IMR-90 (cell line): ENCODE results near the gene SLC31A1.
"Not testable (repeated sequence)": the region's sequence is repeated elsewhere in the genome, so short reads cannot be mapped to it uniquely, and the experiment has no call there.

Experiments
- BHLHE40 ChIP-seq: fragments of 150-350 bp; IDR thresholded peaks from 2 replicates; pipeline ENCODE4 v1.6.1; 2016; ENCODE audit warnings: mild to moderate bottlenecking, low read depth, low read length
- CHD1 ChIP-seq: IDR thresholded peaks from 2 replicates; pipeline ENCODE4 v1.6.1; 2012; ENCODE audit warnings: low read depth, low read length, improper control_type of control experiment
- ELK1 ChIP-seq: fragments of 150-350 bp; IDR thresholded peaks from 2 replicates; pipeline ENCODE4 v1.6.1; 2016; ENCODE audit warnings: low read depth, mild to moderate bottlenecking, low read length, moderate library complexity, borderline replicate concordance
- FOS ChIP-seq: fragments of 150-350 bp; IDR thresholded peaks from 2 replicates; pipeline ENCODE4 v1.6.1; 2016; ENCODE audit warnings: low read depth, low read length
- MAFK ChIP-seq: IDR thresholded peaks from 2 replicates; pipeline ENCODE4 v1.6.1; 2012; ENCODE audit warnings: low read depth, low read length, improper control_type of control experiment
- MXI1 ChIP-seq: IDR thresholded peaks from 2 replicates; pipeline ENCODE4 v1.6.1; 2012; ENCODE audit warnings: low read depth, mild to moderate bottlenecking, low read length, moderate library complexity, borderline replicate concordance
- NFE2L2 ChIP-seq: fragments of 150-350 bp; IDR thresholded peaks from 2 replicates; pipeline ENCODE4 v1.6.1; 2016; ENCODE audit warnings: low read depth, mild to moderate bottlenecking, low read length
- POLR2A ChIP-seq: IDR thresholded peaks from 2 replicates; pipeline ENCODE4 v1.6.1; 2012; ENCODE audit warnings: mild to moderate bottlenecking, low read depth, low read length
- RAD21 ChIP-seq: IDR thresholded peaks from 2 replicates; pipeline ENCODE4 v1.6.1; 2012; ENCODE audit warnings: low read length, improper control_type of control experiment
- RCOR1 ChIP-seq: IDR thresholded peaks from 2 replicates; pipeline ENCODE4 v1.6.1; 2012; ENCODE audit warnings: mild to moderate bottlenecking, low read length, improper control_type of control experiment; ENCODE audit not compliant: insufficient replicate concordance
- RFX5 ChIP-seq: IDR thresholded peaks from 2 replicates; pipeline ENCODE4 v1.8.0; 2012; ENCODE audit warnings: low read depth, mild to moderate bottlenecking, low read length, moderate library complexity
- USF2 ChIP-seq: fragments of 150-350 bp; IDR thresholded peaks from 2 replicates; pipeline ENCODE4 v1.6.1; 2017; ENCODE audit warnings: mild to moderate bottlenecking, antibody characterized with exemption, low read length, low read depth
- TF ChIP-seq, protein P1 (sequence below): conservative IDR thresholded peaks from 2 replicates; pipeline ENCODE4 v1.5.1; 2012; ENCODE audit warnings: mild to moderate bottlenecking, low read depth, low read length, improper control_type of control experiment

GRCh38 chr9:113296247-113296646, 74.9 kb downstream of the SLC31A1 start:
- TF ChIP-seq, protein P1, sequence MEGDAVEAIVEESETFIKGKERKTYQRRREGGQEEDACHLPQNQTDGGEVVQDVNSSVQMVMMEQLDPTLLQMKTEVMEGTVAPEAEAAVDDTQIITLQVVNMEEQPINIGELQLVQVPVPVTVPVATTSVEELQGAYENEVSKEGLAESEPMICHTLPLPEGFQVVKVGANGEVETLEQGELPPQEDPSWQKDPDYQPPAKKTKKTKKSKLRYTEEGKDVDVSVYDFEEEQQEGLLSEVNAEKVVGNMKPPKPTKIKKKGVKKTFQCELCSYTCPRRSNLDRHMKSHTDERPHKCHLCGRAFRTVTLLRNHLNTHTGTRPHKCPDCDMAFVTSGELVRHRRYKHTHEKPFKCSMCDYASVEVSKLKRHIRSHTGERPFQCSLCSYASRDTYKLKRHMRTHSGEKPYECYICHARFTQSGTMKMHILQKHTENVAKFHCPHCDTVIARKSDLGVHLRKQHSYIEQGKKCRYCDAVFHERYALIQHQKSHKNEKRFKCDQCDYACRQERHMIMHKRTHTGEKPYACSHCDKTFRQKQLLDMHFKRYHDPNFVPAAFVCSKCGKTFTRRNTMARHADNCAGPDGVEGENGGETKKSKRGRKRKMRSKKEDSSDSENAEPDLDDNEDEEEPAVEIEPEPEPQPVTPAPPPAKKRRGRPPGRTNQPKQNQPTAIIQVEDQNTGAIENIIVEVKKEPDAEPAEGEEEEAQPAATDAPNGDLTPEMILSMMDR = not testable (repeated sequence)
- not testable (repeated sequence) for TF ChIP-seq CHD1, POLR2A, MXI1, BHLHE40, RCOR1, RAD21, MAFK, ELK1, NFE2L2, RFX5, FOS, USF2
